ENCODE data around the gene PAPPA2.

The PAPPA2 gene

GRCh38 chr1:176609556-176610408 is 146.8 kb downstream of the PAPPA2 start:
- no peak for TF ChIP-seq CTCF (IDR thresholded peaks at IDR 0.05; ENCODE audit: control insufficient read depth, extremely low read depth, insufficient read depth)
- no peak for DNase-seq (ENCODE audit: low read depth)
- H3K4me3 ChIP-seq (ENCODE audit: low read depth, low read length), result no peak overlapping the region

GRCh38 chr1:176612791-176613190 is 149.8 kb downstream of the PAPPA2 start:
- H3K4me3 ChIP-seq (ENCODE audit: low read depth, low read length), result no peak overlapping the region
- DNase-seq (ENCODE audit: low read depth), result no peak
- TF ChIP-seq CTCF (IDR thresholded peaks at IDR 0.05; ENCODE audit: control insufficient read depth, extremely low read depth, insufficient read depth), result no peak

- no peak for TF ChIP-seq CTCF (IDR thresholded peaks at IDR 0.05; ENCODE audit: control insufficient read depth, extremely low read depth, insufficient read depth)
- H3K4me3 ChIP-seq (ENCODE audit: low read depth, low read length), result no peak overlapping the region
- DNase-seq (ENCODE audit: low read depth), result no peak
Measured at GRCh38 chr1:176617881-176618280, 154.9 kb downstream of the PAPPA2 start.

- TF ChIP-seq CTCF (IDR thresholded peaks at IDR 0.05; ENCODE audit: control insufficient read depth, extremely low read depth, insufficient read depth), result no peak
- H3K4me3 ChIP-seq (ENCODE audit: low read depth, low read length), result no peak overlapping the region
- no peak for DNase-seq (ENCODE audit: low read depth)
Measured at GRCh38 chr1:176619261-176619660, 156.3 kb downstream of the PAPPA2 start.

- no peak for DNase-seq (ENCODE audit: low read depth)
- no peak for TF ChIP-seq CTCF (IDR thresholded peaks at IDR 0.05; ENCODE audit: control insufficient read depth, extremely low read depth, insufficient read depth)
- H3K4me3 ChIP-seq (ENCODE audit: low read depth, low read length), result no peak overlapping the region
Measured at GRCh38 chr1:176625365-176625764, 162.4 kb downstream of the PAPPA2 start.

- DNase-seq (ENCODE audit: low read depth), result no peak
- no peak overlapping the region for H3K4me3 ChIP-seq (ENCODE audit: low read depth, low read length)
- TF ChIP-seq CTCF (IDR thresholded peaks at IDR 0.05; ENCODE audit: control insufficient read depth, extremely low read depth, insufficient read depth), result no peak
Measured at GRCh38 chr1:176626572-176627061, 163.6 kb downstream of the PAPPA2 start.

Data from LNCaP clone FGC (cell line).